Activated CD4-positive, alpha-beta T cell treated with anti-CD3 and anti-CD28 coated beads, Interleukin-2, amount 50 U/mL, for 1 hour (primary cell): ENCODE results near the gene ANK3.

Experiments used
- DNase-seq: peaks from one replicate; pipeline ENCODE4 v3.0.0-alpha.2; 2020

Gene ANK3

DNA sequence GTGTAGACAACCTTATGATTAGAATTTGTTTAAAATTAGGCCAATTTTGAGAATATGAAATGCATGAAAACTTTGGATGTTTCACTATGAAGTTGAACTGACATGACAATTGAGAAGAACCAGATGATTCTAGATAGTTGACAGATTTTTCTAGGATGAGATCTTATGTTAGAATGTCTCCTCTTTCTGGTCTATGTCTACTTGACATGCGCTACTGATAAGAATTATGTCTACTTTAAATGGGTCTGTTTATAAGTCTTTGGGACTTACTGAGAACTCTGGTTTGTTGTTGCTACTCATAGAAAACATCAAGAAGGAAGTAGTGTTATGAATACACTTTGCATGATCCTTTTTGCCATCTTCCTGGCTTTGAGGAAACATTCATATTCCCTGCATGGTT lies 255.1 kb downstream of the ANK3 start:
- no peak for DNase-seq

DNA sequence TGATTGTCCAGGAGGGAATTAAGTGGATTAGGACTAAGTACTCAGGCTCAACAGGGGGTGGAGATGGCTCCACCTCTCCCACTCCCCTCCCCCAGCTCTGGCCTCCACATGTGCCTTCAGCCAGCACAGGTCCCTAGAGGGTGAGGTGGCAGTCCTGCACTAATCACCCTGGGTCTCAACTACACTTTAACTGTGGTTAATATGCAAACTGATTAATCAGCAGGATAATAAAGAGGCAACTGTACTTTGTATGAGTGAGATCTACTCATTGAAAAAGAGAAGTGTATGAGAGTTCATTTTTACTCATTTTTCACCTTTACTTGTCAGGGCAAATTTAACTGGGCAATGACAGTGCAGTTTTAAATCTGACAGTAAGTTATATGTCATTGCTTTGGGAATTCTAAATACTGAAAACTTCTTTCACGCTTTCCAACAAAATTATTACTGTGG lies 259.5 kb downstream of the ANK3 start:
- DNase-seq = no peak

DNA sequence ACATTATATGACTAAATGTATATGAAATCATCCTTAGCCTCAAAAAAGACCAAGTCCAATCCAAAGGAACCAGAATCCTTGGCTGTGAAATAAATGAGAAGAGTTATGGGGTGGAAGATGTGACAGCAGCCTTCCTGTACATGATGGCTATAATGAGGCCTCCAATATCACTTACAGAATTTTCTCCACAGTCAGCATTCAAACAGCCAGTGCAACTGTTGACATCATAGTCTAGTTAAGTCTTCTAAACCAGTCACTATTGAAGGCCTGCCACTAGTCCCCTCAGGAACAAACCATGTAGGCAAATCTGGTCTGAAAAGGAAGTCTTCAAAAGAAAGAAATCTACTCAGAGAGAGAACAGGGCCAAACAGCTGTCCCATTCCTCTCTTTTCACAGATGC lies 263.8 kb downstream of the ANK3 start:
- DNase-seq = no peak

DNA sequence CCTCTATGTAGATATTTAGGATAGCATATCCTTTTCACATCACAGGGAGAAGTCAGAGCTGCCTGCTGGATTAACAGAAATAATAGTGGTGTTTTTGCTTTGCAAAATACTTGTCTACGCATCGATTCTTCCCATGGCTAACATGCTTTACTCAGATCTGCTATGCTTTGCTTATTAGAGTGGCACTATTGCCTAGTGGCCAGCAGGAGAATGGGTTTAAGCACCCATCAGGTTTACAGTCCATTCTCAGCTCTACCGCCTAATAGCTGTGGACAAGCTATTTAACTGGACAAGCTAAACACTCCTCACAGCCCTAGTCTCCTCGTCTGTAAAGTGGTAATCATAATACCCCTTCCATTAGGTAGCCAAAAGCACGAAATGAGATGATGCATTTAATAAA lies 265.1 kb downstream of the ANK3 start:
- no peak for DNase-seq

DNA sequence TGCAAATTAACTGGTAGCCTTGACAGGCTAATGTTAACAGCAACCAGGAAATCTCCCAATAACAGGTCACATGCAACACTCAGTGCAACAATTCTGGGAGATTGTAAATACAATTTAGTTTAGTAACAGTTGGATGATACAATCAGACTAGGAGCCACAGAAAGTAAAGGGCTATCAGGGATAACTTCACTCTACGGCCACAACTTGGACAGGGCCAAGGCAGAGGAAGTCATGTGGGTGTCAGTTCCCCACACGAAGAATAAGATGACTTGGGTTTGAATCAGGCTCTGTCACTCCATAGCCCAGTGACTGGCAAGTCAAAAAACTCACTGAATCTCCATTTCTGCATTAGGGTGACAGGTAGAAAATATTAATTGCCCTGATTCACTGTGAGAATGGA lies 266.0 kb downstream of the ANK3 start:
- no peak for DNase-seq

DNA sequence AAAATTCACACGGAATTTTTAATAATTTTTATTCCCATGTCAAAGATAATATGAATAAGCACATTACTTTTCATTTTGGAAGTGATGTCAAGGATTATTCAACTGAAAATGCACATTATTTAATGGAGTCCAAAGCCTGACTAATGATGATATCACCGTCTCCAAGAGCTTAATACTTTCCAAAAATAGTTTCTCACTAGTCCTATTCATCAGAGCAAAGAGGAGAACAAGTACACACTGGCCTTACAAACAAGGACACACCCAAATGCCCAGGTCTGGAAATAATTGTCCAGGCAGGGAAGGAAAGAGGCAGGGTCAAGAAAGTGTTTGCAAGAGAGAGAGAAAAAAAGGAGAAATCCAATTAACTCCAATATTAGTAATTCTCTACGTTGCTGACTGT lies 266.5 kb downstream of the ANK3 start:
- no peak for DNase-seq

DNA sequence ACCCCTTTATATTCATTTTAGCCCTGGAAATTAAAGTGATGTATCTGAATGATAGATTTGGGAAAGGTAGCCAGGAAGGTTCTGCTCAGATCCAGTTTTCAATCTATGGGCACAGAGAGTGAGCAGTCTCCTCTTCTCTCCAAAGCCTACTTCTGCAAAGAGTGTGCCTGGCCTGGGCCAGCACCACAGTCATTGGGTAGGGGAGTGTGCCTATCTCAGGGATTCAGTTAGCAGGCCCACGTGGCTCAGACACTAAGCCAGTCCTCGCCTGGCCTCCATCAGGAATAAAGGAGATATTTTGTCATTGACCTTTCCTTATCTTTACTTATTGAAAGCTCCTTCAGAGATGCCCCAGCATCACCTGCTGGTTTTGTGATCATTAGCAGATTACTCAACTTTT lies 267.5 kb downstream of the ANK3 start:
- DNase-seq = no peak

DNA sequence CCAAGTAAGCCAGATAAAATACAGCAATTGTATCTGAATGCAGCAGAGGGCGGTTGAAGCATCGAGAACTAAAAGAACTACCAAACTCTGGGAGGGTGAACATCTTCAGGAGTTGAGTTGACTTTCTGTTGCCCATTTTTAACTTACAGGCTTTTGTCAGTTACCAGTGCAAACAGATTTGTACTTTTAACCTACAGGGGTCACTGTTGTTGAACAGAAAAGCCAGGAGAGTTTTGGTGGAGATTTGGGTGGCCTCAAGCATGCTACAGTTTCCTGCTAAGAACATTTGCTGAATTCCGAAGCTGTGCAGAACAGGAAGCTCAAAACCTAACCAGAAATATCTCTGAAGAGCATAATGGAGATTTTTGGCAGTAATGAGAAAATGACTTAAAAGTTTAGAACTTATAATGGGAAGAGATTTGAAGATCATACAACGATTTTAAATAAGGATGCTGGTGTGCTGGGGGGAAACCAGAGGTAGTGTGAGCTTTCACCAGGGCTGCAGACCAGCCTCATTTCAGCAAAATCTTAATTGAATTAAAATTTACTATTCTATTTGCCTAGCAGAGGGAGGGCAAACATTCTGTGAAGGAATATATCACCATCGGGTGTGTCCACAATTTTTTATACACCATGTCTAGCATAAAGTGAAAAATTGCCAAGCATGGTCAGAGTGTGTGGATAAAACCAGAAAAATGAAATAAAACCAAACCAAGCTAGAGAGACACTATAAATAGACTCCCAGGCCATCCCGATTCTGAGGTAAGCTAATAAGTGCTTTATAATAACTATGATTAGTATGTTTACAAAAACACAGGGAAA lies 274.7 kb downstream of the ANK3 start:
- DNase-seq = no peak

DNA sequence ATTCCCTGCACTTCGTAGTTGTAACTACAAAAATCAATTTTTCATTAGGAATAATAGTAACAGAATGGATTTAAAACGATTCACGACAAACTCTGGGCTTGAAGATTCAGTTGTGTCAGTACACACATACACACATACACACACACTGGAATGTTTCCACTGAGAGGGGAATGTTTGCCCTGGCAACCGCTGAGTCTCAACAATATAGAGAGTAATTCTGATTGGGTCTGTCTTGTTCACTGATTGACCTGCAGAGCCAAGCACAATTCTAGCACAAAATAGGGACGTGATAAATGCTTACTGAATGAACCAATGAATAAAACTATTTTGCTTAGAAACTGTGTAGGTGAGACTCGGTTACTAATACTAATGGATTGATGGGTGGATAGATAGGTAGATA lies 278.9 kb downstream of the ANK3 start:
- DNase-seq = no peak

DNA sequence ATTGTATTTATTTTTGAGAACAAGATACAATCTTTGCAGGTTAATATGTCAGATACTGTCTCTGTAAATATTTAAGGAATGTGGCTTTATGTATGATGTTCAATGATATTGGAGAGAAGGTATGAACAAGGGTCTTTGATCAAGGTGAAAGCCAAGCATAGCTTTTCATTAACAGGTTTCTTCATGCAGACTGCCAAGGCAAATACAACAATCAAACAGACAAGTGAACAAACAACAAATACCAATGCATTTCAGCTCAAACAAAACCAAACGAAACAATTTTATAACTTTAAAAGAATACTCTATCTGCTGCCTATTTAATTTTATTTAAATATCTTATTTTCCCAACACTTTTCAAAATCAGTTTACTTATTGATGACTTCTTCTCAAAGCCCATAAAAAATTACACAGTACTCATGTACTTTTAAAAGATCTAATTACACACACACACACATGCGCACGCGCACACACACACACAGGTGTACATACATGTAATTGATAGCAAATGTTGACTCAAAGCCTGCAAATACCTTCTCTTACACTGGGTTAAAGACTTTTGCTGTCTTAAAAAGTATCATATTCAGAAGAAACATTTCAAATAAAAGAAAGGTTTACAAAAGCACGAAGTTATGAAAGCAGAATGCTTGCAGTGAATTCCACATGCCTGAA lies 282.2 kb downstream of the ANK3 start:
- DNase-seq = no peak

DNA sequence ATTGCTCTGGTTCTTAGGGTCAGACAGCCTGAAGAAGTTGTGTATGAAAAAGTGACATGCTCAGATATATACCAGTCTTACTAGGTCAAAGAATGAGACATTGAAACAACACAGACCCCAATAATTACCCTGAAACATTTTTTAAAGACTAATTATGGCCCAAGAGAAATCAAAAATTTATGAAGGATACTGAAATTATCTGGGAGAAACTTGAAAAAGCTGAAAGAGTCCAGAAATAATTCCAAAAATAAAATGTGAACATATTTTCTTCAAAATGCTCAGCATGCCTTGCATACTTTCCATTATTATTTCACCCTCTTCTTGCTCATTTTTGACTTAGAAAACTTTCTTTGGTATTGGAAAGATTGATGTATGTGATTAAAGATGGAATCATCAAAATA lies 284.4 kb downstream of the ANK3 start:
- no peak for DNase-seq

DNA sequence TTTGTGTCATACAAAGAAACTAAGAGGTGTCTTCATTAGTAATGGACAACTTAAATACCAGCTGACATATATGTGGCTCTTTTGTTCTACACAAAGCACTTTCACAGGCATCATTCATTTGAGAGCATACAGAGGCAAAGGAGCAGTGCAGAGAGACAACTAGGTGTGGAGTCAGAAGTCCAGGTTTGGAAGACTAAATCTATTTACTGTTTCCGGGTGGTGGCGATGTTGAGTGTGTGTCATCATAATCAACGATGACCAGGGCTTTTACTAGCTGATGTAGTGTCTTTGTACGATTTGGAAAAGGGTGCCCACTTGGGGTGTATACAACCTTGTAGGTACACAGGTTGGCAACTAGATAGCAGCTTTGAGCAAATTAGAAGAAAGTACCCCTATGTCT lies 287.9 kb downstream of the ANK3 start:
- DNase-seq = no peak

DNA sequence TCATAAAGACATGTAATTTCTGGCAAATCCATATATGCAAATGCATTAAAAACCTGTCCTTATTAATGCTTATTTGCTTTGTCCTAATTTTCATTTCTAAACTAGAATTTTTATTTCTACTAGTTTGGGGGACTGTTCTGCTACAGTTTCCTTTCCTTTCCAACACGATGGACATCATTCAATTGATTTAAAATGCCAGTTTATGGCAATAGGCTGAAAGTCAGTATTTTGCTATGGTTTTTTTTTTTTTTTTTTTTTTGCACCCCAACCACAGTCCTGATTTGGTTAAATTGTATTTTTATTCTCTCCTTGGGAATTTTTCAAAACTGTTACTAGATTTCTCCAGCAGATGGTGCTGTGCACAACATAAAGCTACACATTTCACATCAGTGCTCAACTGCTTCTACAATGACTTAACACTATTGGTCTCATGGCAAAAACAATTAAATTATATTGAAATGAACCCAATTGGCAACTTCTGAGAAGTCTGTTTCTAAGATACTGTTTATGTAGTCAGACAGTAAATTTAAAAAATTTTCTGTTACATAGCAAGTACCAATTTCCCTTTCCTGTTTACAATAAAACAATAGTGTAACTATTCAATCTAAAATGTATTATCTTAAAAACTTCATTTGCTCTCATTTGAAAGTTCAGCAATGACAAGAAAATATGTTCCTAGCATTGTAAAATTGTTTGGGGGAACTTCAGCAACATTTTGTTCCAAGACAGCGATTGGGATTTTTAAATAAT lies 289.5 kb downstream of the ANK3 start:
- DNase-seq = no peak

DNA sequence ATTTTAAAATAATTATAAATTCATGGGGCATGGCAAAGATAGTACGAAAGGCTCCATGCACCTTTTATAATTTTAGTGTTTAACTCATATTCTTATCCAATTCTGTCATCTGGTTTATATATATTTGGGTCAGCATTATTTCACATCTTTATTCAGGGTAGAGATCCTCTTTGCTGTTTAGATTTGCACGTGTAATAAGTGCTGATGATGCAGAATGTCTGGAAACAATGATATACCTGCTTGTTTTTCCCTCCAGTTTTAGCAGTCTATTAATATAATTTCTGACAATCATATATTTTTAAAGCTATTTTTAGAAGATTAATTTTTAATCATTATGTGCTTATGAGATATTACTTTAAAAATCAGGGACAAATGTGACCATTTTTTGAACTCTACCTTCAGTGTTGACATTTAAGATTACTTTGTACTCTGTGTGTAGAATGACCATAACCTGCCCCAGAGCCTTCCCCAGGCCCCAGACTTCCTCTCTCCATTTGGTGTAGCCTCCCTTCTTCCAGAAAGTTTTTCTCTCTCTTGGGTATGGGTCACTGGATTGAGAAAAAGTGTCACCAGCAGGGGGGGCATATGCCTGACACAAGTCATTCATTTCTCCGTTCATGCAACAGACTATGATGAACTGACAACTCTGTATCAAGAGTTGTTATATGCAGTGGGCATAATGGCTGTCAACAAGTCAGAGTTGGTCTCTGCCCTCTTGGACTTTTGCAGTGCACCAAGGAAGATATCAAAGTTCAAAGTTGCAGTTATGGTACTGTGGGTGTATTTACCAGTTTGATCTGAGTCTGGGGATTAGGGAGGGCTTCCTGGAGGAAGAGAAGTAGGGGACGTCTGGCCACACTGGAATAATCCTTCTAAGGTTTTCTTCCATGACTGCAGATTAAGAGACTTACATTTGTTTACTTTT lies 290.7 kb downstream of the ANK3 start:
- no peak for DNase-seq

DNA sequence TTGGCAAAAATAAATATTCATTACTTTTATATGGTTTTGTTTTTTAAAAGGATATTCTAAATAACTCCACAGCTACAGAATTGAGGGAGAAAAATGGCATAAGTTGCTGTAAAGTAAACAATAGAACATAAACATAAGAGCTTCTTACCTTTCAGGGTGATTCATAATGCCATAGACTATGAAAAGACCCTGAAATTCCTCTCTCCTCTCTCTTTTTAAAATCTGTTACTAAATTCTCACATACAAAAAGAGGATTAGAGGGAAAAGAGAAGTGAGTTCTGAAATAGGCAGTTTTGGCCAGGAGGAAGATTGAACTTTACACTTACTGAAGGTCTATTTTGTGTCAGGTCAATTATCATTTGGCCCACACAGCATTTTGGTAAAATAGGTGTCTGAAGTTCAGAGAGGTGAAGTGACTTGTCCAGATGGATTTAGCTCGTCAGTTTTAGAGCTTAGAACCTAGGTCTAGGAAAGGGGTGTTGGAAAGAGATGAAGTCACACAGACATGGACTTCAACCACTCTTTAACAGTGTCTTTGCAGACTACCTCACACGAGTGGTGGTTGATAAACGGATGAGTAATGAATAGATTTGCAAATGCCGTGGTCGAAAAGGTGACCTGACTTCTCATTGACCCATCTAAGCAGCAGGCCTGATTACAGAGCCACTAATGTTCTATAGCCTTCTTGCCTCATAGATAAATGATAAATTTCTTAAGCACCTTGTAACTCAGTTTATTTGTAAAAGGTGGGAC lies 292.7 kb downstream of the ANK3 start:
- DNase-seq = no peak

DNA sequence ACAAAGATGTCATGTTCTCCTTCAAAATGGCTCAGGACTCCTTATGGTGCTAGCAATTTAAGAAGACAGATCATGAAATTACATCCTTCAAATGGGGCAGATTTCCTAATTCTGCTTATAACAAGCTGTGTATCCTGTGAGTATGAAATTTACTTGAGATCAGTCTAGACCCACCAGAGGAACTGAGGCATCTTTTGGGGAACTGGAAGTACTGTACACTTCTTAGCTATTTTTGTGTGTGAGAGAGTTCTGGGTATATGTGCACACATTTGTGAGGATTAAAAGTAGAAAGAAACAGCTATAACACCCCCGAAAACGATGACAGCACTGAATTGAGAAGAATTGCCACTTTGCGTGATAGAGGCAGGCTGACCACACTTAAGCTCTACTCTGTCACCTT lies 296.4 kb downstream of the ANK3 start:
- DNase-seq = no peak

DNA sequence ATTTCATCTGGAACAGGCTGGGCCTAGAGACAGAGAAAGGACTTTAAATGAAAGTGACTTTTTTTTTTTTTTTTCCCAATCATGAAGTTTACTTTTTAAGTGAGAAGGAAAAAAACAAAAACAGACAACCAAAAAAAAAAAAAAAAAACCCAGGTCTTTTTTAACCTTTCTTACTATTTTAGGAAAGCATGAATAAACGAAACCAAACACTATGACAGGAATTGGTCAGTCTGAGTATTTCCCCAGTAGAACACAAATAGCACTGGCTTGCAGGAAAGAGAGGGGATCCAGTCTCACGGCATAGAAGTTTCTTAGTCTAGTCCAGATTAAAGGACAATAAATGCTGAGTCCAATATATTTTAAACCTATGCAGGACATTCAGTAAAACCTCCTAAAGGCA lies 302.8 kb downstream of the ANK3 start:
- no peak for DNase-seq

DNA sequence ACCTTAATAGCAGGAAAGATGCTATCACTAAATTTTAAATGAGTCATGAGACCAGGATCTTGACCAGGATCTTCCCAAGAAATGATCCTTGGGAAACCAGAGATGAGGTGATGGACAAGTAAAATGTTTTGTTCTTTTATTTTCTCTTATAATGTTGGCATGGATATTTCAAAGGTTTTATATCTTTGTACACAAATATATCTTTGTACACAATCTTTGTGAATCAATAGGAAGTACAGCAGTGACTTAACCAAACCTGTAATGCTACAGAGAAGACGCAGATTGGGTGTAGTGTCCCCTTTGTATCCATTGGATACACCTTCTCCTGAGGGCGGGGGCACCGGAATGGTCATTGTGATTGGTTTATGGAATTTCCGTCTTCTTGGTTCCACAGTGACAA lies 303.3 kb downstream of the ANK3 start:
- DNase-seq = no peak

DNA sequence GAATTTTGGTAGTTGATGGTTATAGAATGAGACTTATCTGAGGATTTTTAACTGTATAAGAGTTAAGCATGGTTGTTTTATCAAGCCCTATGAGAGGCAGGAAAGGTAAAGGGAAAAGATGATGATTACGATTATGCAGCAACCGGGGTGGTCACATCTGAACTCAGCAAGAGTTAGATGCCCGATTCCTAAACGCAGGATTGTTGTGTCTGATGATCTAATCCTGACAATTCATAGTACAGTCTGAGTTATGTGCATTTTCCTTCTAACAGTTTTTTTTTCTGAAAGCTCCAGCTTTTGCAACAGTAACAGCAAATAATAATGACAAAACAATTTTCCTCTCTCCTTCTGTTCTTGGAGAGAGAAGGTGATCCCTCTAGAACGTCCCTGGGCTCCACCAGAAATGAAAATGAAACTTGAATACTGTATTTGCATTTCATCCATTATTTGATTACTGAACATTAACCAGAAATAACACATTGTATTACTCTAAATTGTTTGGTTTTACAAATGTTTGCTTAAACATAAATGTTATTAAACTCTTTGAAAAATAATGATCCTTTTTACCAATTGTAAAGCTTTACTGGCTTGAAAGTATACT lies 306.8 kb downstream of the ANK3 start:
- no peak for DNase-seq

DNA sequence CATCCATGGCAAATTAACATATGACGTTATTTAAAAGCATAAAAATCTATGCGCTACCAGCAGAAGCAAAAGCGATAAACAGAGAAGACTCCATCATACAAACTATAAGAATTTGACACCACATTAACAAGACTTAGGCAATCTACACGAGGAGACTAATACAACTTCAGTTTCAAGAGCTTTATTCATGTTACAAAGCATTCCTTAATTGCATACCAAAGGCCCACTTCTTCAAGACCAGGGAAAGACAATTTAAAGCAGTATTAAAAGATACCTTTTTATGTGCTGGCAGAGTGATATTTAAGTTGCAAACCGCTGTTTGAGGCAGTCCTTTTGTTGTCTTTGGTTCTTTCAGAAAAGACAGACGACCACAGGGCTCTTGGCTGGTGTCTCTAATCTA lies 307.3 kb downstream of the ANK3 start:
- DNase-seq = no peak

DNA sequence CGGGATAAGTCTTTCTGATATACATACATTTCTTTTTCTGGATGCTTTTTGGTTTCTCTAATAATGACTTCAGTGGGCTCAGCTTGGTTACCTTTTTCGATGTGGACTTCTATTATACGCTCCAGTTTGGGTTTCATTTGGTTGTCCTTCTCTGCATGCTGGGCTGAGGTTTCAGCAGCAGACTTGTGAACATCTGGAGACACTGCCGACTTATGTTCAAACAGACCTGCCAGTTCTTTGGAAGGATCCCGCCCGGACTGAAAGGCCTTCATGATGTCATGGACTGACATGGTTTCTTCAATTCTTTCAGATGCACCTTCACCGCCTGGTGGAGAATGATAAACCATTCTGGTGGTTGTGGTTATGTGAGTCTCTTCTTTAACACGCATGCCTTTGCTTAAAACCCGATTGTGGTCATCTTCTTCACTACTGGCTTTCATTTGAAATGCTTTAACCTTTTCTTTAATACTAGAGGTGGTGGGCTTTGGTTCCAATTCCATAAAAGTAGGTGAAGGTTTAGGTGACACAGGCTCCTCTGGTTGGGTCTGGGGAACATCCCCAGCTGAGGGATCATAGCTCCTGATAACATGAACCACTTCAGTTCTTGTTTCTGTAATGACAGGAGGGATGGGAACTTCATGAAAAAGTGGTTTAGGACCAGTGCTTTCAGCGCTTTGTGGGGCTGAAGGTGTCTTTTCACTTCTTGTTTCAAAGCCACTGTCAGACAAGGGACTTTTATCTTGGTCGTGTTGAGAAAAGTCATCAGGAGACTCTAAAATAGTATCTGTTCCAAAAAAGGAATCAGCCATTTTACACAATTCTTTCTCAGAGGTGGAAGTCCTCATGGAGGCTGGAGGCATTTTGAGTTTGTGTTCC lies 315.7 kb downstream of the ANK3 start:
- no peak for DNase-seq
